SIG-M5 treated with dmso at 0.1 percent for 504 hours (cell line): ENCODE results near the gene ZNF853.
A peak's percentile ranks its signal among the peaks of the same experiment; 100 is the strongest.
"Not testable (repeated sequence)": the region's sequence is repeated elsewhere in the genome, so short reads cannot be mapped to it uniquely, and the experiment has no call there.

Experiments used
- DNase-seq: peaks from one replicate; lab custom pipeline; 2025; ENCODE audit not compliant: unreplicated experiment; lab: John Stamatoyannopoulos, UW

The ZNF853 gene

DNA sequence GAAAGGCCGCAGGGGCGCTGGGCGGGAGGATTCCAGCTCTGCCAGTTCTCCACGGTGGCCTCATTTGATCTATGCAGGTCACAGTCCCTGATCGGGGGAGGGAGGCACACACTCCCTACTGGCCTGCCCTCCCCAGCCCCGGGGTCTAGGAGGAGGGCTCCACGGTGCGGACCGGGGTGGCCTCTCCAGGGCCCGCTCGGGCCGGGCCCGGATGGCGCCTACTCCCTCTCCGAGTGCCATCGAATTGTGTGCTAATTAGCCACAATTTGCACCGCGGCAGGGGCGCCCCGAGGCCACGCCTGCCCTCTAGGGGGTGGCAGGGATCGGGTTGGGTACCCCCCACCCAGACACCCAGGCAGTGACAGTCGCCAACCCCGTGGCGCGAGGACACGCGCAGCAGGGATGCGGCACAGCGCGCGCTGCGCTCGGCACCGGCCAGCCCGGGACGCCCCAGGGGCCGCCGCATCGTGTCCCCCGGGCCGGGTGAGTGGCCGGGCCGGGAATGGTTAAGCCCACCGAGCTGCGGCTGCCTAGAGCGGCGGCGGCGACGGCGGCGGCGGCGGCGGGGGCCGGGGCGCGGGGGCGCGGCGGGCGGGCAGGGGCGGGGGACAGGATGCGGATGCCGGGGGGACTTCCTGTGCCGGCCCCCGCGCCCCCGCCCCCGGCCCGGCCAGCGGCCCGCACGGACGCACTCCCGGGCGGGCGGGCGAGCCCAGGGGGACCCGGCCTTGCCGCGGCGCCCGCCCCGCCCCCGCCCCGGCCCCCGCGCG, at the start of gene ZNF853:
Gene ZNF853 (plus strand): TSS at position 658 of the 770 bp plus-strand sequence. CDS start 565 bp downstream, outside the sequence.
- DNase-seq = no peak

DNA sequence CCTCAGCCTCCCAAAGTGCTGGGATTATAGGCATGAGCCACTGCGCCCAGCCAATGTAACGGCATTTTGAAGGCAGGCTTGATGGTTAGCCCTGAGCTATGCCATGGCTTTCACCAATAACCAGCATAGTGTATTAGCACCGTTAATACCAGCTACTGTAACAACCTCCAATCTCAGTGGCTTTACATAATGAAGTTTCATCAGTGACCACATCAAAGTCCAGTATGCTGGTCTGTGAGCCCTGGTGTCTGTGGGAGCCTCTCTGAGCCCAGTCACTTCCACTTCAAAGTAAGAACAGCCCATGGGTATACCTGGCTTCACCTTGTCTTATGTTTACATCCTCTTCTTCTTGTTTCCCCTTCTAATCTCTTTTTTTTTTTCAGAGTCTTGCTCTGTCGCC, 49.8 kb upstream of the ZNF853 start:
- no peak for DNase-seq

DNA sequence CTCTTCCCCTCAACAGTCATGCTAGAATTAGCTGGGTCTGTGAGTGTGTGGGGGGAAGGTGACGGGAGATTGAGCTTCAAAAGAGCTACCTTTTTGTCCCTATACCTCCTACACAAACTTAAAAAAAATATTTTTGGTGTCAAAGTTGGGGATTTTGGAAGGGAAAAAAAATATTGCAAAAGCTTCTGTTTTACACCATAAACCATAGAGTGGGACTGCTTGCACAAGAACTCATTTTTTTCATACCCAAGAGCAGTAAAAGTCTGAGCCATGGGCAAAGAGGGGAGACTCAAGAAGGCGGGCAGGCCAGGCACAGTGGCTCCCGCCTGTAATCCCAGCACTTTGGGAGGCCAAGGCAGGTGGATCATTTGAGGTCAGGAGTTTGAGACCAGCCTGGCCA, 47.5 kb upstream of the ZNF853 start:
- DNase-seq = peak; percentile 18

DNA sequence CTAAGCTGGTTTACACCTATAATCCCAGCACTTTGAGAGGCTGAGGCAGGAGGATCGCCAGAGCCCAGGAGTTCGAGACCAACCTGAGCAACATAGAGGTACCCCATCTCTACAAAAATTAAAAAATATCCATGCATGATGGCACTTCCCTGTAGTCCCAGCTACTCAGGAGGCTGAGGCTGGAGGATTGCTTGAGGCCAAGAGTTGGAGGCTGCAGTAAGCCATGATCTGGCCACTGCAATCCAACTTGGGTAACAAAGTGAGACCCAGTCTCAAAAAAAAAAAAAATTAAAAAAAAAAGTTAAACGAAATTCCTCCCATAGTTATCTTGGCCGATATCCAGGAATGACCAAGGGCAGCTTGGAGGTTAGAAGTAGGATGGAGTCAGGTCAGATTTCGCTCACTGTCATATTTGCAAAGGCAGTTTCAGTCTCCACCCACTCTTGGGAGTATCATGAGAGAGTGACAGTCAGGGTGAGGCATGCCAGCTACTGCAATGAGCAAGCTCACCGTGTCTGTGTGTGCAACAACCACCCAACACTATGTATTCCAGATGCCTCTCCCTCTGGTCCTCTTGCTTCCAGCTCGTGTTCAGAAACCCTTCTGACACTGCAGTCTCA, 44.1 kb upstream of the ZNF853 start:
- no peak for DNase-seq

DNA sequence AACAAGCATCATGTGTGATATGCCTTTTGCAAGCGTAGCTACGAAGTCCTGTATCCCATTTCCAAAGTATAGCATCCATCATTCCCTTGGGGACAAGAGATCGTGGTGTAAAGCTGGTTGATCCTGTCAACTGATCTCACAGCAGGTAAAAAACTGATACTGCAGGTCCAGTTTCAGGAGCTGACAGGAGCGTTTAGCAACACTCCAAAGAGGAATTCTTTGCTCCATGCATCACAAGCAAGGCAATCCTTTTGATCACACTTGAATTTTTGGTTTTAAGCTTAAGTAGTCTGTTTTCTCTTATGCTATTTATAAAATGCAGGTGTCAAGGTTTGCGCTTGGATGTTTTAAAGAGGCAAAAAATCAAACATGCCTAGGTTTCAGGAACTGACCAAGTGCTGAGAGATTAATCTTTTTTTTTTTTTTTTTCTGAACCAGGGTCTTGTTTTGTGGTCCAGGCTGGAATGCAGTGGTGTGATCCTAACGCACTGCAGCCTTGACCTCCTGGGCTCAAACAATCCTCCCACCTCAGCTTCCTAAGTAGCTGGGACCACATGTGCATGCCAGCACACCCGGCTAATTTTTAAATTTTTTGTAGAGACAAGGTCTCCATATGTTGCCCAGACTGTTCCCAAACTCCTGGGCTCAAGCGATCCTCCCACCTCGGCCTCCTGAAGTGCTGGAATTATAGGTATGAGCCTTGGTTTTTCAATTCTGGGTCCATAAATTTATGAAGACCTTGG, 40.0 kb upstream of the ZNF853 start:
- no peak for DNase-seq

DNA sequence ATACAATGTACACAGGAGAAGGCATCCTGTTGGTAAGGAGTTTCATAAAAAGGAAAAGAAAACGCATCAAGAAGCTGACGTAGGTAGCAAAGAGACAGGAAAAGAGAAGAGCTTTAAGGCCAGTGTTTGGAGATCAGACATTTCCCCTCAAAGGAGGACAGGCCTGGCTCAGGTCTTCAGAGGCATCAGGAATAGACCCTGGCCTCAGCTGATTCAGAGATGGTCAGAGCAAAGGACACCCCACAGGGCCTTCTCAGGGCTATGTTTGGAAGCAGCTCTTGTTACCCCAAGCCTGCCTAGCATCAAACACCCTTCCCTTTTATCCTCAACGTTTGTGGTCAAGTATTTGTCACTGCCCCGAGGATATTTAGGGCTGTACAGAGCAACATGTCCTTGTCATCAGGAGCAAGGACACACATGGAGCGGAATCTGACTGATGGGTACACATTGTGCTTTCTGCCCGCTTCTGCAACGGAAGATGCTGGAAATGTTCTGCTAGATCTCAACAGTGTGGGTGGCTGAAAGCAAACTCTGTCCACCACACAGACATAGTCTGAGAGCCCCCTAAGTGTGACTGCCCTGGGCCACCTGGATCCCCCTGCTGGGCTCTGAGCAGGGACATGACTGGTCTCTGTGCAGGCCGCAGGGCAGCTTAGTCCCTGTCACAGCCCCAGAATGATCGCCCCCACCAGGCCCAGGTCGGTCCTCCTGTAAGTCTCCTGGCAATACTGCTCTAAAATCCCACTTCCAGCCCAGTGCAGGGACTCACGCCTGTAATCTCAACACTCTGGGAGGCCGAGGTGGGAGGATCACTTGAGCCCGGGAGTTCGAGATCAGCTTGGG, 39.2 kb upstream of the ZNF853 start:
- DNase-seq = no peak

DNA sequence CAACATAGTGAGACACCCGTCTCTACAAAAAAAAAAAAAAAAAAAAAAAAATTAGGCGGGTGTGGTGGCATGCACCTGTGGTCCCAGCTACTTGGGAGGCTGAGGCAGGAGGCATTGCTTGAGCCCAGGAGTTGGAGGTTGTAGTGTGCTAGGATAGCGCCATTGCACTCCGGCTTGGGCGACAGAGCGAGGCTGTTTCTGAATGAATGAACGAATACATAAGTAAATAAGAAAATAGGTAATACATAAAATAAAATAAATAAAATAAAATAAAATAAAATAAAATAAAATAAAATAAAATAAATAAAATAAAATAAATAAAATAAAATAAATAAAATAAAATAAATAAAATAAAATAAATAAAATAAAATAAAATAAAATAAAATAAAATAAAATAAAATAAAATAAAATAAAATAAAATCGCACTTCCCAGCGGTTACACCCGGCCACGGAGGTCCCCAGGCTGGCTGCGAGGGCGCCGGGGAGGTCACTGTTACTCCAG, 38.5 kb upstream of the ZNF853 start:
- DNase-seq = not testable (repeated sequence)

DNA sequence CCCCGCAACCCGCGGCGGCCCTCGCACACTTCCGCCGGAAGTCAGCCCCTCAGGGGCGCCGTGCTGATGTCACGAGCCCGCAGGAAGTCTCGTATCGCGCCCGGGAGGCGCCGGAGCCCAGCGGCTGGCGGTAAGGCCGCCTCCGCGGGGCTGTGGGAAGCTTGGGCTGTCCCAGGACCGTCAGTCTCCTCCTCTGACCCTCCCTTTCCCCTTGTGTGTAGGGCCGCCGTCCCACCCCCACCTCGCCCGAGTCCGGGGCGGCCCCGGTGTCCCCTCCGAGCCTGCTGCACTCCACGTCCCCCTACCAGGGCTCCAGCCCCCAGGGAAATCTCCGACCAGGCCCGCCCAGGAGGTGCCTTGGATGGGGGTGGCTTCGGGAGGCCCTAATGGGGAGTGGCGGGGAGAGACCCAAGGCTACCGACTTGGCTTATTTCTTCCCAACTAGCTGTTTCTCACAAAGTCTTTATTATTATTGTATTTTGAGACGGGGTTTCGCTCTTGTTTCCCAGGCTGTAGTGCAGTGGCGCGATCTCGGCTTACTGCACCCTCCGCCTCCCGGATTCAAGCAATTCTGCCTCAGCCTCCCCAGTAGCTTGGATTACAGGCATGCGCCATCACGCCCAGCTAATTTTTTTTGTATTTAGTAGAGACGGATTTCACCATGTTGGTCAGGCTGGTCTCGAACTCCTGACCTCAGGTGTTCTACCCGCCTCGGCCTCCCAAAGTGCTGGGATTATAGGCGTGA, 37.9 kb upstream of the ZNF853 start, which contains the start of gene ZDHHC4:
Gene ZDHHC4 (plus strand): TSS at position 86 of the 745 bp plus-strand sequence. CDS start 3,108 bp downstream, outside the sequence.
- DNase-seq = peak; percentile 84

DNA sequence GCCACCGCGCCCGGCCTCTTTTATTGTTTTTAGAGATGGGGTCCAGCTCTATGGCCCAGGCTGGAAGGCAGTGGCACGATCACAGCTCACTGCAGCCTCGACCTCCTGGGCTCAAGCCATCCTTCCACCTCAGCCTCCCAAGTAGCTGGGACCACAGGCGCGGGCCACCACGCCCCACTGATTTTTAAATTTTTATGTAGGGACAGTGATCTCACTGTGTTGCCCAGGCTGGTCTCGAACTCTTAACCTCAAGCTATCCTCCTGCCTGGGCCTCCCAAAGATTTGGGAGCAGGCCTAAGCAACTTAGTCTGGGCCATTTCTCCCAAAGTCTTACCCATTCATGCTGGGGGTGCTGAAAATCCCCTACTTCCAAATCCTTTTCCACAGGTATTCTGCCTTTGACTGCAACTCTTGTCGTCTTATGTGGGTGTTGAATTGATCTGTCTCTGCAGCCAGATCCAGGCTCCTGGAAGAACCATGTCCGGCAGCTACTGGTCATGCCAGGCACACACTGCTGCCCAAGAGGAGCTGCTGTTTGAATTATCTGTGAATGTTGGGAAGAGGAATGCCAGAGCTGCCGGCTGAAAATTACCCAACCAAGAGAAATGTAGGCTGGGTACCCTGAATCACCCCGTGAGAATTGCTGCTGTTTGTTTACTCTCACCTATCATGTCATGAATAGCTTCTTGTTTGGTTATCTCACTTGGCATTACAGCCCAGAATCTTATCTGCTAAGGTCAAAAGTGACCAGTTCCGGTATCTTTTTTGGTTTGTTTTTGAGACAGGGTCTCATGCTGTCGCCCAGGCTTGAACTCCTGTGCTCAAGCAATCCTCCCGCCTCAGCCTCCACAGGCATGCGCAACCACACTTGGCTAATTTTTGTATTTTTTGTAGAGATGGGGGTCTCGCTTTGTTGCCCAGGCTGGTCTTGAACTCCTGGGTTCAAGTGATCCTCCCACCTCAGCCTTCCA, 37.0 kb upstream of the ZNF853 start:
- no peak for DNase-seq

DNA sequence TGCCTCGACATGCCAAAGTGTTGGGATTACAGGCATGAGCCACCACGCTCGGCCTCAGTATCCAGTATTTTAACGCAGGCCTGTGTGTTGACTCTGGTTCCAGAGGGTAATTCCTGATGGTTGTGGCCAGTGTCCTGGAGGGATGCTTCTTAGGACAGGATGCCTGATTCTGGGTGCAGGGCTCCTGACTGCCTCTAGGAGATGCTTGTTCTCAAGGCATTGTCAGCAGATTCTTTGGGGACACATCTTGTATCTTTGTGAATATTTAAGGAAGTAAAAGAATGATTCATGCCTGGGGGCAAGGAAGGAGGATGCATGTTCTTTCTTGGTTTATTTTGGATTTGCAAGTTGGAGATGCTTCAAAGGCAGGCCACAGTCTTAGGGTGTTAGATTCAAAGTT, 36.0 kb upstream of the ZNF853 start:
- DNase-seq = peak; percentile 86

DNA sequence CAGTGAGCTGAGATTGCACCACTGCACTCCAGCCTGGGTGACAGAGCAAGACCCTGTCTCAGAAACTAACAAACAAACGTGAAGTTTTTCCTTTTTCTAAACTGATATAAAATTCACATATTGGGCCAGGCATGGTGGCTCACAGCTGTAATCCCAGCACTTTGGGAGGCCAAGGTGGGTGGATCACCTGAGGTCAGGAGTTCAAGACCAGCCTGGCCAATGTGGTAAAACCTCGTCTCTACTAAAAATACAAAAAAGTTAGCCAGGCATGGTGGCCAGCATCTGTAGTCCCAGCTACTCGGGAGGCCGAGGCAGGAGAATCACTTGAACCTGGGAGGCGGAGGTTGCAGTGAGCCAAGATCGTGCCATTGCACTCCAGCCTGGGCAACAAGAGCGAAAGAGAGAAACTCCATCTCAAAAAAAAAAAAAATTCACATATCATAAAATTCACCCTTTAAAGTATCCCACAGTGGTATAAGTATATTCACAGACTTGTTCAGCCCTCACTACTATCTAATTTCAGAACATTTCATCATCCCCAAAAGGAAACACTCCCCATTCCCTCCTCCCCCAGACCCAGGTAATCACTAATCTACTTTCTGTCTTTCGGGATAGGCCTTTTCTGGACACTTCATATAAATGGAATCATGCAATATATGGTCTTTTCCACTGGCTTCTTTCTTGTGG, 29.5 kb upstream of the ZNF853 start:
- not testable (repeated sequence) for DNase-seq

DNA sequence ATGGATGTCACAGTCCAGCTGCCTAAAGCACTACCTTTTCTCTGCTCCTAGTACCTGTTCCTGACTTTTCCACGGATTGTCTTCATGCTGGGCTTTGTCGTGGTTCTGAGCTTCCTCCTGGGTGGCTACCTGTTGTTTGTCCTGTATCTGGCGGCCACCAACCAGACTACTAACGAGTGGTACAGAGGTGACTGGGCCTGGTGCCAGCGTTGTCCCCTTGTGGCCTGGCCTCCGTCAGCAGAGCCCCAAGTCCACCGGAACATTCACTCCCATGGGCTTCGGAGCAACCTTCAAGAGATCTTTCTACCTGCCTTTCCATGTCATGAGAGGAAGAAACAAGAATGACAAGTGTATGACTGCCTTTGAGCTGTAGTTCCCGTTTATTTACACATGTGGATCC, 26.8 kb upstream of the ZNF853 start:
- DNase-seq = no peak

DNA sequence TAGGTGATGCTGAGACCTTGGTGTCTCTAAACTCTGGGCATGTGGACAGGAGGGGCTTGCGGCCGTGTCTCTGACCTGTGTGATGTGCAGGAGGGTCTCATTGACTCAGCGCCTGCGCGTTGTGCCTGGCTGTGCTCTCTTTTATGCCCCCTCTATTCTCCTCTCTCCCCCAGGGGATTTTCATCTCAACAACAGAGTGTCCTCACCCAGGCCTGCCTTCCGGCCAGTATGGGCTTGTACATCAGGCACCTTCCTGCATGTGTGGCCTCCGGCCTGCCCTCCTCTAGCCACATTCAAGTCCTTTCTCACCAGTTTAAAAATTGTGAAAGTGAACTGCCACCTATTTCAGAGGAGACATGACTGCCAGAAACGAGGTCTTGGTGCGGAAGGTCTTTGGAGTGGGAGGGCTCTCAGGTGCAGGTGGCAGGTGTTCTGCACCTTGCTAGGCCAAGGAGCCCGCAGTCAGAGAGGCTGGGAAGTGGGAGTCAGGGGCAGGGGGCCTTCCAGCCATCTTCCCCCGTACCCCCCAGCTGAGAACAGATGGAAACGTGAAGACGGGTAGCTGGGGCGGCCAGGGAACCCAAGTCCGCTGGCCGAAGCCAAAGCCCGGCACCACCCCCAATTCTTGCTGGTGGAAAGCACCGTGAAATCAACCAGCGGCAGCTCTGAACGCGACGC, 26.1 kb upstream of the ZNF853 start:
- DNase-seq = no peak

DNA sequence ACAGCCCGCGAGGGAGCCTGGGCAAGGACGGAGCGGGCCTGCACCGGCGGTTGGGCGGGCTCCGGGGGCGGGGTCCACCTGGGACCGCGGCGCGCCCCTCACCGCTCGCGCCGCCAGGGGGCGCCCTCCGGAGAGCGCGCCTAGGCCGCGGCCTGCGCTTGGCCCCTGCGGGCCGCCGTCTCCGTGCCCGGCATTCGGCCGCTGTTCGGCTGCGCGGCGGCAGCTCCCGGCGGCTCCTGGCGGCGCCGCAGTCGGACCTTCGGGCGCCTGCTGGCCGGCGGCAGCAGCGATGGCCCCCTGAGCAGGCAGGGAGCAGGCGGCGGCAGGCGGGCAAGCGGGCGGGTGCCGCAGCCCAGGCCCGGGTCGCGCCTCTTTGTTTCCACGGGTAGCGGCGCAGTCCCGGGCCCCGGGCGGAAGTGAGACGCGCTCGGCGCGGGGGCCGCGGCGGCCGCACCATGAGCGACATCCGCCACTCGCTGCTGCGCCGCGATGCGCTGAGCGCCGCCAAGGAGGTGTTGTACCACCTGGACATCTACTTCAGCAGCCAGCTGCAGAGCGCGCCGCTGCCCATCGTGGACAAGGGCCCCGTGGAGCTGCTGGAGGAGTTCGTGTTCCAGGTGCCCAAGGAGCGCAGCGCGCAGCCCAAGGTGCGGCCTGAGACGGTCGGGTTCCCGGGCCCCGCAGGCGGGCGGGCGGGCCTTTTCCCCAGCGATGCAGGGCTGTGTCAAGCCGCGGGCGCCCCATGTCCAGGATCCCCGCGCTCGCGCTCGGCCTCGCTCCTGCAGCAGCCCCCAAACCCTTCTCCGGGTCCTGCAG, 25.4 kb upstream of the ZNF853 start, which contains the start of gene INTS15:
Gene INTS15 (plus strand): TSS at position 193 of the 816 bp plus-strand sequence. CDS start 263 bp downstream, at position 456.
- DNase-seq = peak; percentile 71

DNA sequence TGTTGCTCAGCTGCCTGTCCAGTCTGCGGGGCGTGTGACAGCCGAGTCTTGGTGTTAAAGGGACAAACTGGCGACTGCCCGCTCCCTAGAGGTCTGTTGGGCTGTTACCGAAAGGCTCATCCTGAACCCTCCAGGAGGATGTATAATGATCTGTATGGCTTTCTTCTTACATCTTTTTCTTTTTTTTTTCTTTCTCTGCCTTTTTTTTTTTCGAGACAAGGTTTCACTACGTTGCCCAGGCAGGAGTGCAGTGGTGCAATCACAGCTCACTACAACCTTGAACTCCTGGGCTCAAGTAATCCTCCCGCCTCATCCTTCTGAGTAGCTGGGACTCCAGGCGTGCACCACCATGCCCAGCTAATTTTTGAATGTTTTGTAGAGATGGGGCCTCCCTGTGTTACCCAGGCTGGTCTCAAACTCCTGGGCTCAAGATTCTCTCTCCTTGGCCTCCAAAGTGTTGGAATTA, 24.7 kb upstream of the ZNF853 start:
- DNase-seq = no peak

DNA sequence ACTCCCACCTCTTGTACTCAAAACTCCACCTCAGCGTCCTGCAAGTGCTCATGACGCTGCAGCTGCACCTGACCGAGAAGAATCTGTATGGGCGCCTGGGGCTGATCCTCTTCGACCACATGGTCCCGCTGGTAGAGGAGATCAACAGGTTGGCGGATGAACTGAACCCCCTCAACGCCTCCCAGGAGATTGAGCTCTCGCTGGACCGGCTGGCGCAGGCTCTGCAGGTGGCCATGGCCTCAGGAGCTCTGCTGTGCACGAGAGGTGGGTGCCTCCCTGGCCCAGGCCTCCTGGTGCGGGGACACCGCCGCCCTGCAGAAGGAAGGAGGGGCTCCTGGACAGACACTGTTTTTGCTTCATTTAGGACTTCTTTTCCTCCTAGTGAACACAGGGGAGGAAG, 15.3 kb upstream of the ZNF853 start:
- no peak for DNase-seq

DNA sequence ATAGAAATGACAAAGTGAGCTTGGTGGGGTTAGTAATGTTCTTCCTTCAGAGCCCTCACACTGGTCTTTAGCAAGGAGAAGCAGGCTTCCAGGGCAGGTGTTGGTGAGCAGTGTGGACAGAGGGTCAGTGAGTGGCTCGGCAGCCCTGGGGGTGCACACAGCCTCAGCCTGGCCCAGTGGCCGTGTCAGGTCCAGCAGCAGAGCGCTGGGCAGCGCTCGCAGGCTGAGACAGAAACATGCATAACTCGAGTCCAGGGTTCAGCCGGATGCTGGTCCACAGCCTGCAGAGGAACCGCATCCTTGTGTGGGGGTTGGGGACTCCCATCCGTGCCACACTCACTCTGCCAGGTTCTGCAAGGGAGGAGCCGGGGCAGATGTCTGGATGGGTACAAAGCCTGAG, 11.0 kb upstream of the ZNF853 start:
- DNase-seq = no peak
